SK-N-MC (cell line): Measurements from ENCODE around the gene RCN1.

Experiments used
- EZH2 ChIP-seq: fragments of 200-600 bp; sonication (generic); IDR thresholded peaks from one replicate; pipeline ENCODE4 v1.6.1; 2017; ENCODE audit warnings: antibody characterized with exemption
- FOXP2 ChIP-seq: optimal IDR thresholded peaks from 2 replicates; pipeline ENCODE3; 2011; ENCODE audit warnings: mild to moderate bottlenecking, moderate library complexity; ENCODE audit not compliant: insufficient read depth; ENCODE audit errors: extremely low read length, control extremely low read depth
- POLR2AphosphoS5 ChIP-seq: IDR thresholded peaks from 2 replicates; pipeline ENCODE4 v1.6.1; 2012; ENCODE audit warnings: mild to moderate bottlenecking, low read depth, low read length, borderline replicate concordance

- no peak for TF ChIP-seq EZH2
- TF ChIP-seq POLR2AphosphoS5: no peak
- no peak for TF ChIP-seq FOXP2
Observed at GRCh38 chr11:32065865-32066629, 24.8 kb upstream of the RCN1 start.
